GM12878 (cell line): Measurements from ENCODE around the gene ANO2. TPM values are rescaled to one million over a fixed set of nuclear protein-coding genes. Genes with fewer than 3 reads are reported as not detected.

Source experiments
- ATAC-seq: fragments of 200-7000 bp; cut with Tn5 transposase; 3 replicates; pipeline ENCODE4 v1.9.1; 2020; ENCODE audit warnings: mild to moderate bottlenecking, moderate library complexity
- BruUV-seq: library from RNA; stranded (reverse); fragments of 400-500 nt; replicated peaks from 2 replicates; lab custom pipeline; 2021; lab: Mats Ljungman, UMichigan
- CTCF ChIA-PET: fragments of 300-600 bp; sonication (Branson Sonifier 250); formaldehyde crosslinking; extraction: SDS; loops from one replicate; lab custom pipeline; 2021; ENCODE audit warnings: inconsistent platforms; lab: Yijun Ruan, JAX
- POLR2A ChIA-PET: fragments of 350-600 bp; formaldehyde crosslinking; extraction: SDS; loops from one replicate; lab custom pipeline; 2021; ENCODE audit warnings: inconsistent platforms; lab: Charles Lee
- RAD21 ChIA-PET: fragments of 300-600 bp; sonication (Branson Sonifier 250); formaldehyde crosslinking; loops from one replicate; lab custom pipeline; 2023; ENCODE audit warnings: antibody characterized with exemption; ENCODE audit not compliant: unreplicated experiment; lab: Charles Lee
- SMC1A ChIA-PET: fragments of 300-600 bp; sonication (Branson Sonifier 250); formaldehyde crosslinking; loops from one replicate; lab custom pipeline; 2023; ENCODE audit not compliant: unreplicated experiment, uncharacterized antibody; lab: Charles Lee
- DNase-seq: peaks from one replicate; pipeline ENCODE4 v3.0.0-alpha.2; 2011; ENCODE audit warnings: low read depth, low spot score
- FAIRE-seq: peaks from 3 replicates; lab custom pipeline; 2011; peaks lifted over from hg19 to GRCh38; lab: Jason Lieb, UNC
- H2AFZ ChIP-seq: 2 replicates; pipeline ENCODE4 v1.6.0; 2011; ENCODE audit warnings: low read depth, low read length, control low read depth; ENCODE audit not compliant: control insufficient read depth
- H3K27ac ChIP-seq: 2 replicates; pipeline ENCODE4 v1.5.1; 2011; ENCODE audit warnings: control low read depth; ENCODE audit not compliant: control insufficient read depth, insufficient read depth
- H3K27me3 ChIP-seq, 2 experiments: replicated peaks in 1 of 2; 2 replicates each; pipeline versions ENCODE4 v1.6.0 to v1.6.1; 2011; ENCODE audit warnings: low read length in 1 of 2; ENCODE audit not compliant: control insufficient read depth in 2 of 2, insufficient read depth in 2 of 2
- H3K36me3 ChIP-seq, 2 experiments: 2 replicates each; pipeline ENCODE4 v1.5.1; 2011; ENCODE audit warnings: low read length in 1 of 2; ENCODE audit not compliant: control insufficient read depth in 2 of 2, insufficient read depth in 2 of 2
- H3K4me1 ChIP-seq: 2 replicates; pipeline ENCODE4 v1.6.1; 2011; ENCODE audit warnings: mild to moderate bottlenecking, low read length, moderate library complexity, mixed read lengths; ENCODE audit not compliant: control insufficient read depth, insufficient read depth
- H3K4me2 ChIP-seq: 2 replicates; pipeline ENCODE4 v1.6.0; 2011; ENCODE audit warnings: control low read depth; ENCODE audit not compliant: control insufficient read depth, insufficient read depth
- H3K4me3 ChIP-seq: fragments of 200-600 bp; sonication (generic); 2 replicates; pipeline ENCODE4 v1.5.1; 2016
- H3K79me2 ChIP-seq: 2 replicates; pipeline ENCODE4 v1.6.0; 2011; ENCODE audit warnings: low read length; ENCODE audit not compliant: control insufficient read depth, insufficient read depth
- H3K9ac ChIP-seq: 2 replicates; pipeline ENCODE4 v1.8.0; 2011; ENCODE audit warnings: low read length, control low read depth, mixed read lengths; ENCODE audit not compliant: control insufficient read depth, insufficient read depth
- H3K9me3 ChIP-seq: replicated peaks from 3 replicates; pipeline ENCODE4 v1.5.1; 2011; ENCODE audit warnings: mild to moderate bottlenecking, low read length; ENCODE audit not compliant: control insufficient read depth, insufficient read depth
- H4K20me1 ChIP-seq: 2 replicates; pipeline ENCODE4 v1.6.0; 2011; ENCODE audit not compliant: control insufficient read depth, insufficient read depth
- BACH1 ChIP-seq: fragments of 450-650 bp; IDR thresholded peaks from 2 replicates; pipeline ENCODE4 v1.6.1; 2017; ENCODE audit warnings: mild to moderate bottlenecking, borderline replicate concordance
- CEBPB ChIP-seq, 2 experiments: fragments of 150-350 bp in 1 of 2; IDR thresholded peaks; 2 replicates each; pipeline ENCODE4 v1.6.1; 2012 to 2014; ENCODE audit warnings: low read depth in 2 of 2, low read length in 2 of 2, borderline replicate concordance in 1 of 2, inconsistent platforms in 1 of 2
- CHD4 ChIP-seq: fragments of 200-600 bp; sonication (generic); IDR thresholded peaks from 2 replicates; pipeline ENCODE4 v1.6.1; 2016; ENCODE audit warnings: mild to moderate bottlenecking
- ESRRA ChIP-seq: IDR thresholded peaks from 2 replicates; pipeline ENCODE4 v1.6.1; 2012; ENCODE audit warnings: mild to moderate bottlenecking, low read length, improper control_type of control experiment
- EZH2 ChIP-seq: IDR thresholded peaks from 2 replicates; pipeline ENCODE4 v1.6.1; 2012; ENCODE audit warnings: low read depth, mild to moderate bottlenecking, control low read depth, inconsistent platforms, low read length, borderline replicate concordance; ENCODE audit not compliant: control insufficient read depth
- JUNB ChIP-seq: IDR thresholded peaks from 2 replicates; pipeline ENCODE4 v1.6.1; 2016; ENCODE audit warnings: antibody characterized with exemption, mild to moderate bottlenecking
- JUND ChIP-seq: IDR thresholded peaks from 2 replicates; pipeline ENCODE4 v1.6.1; 2012; ENCODE audit warnings: low read depth, mild to moderate bottlenecking, low read length, improper control_type of control experiment, moderate library complexity
- KDM1A ChIP-seq: fragments of 200-600 bp; sonication (generic); IDR thresholded peaks from 2 replicates; pipeline ENCODE4 v1.6.1; 2016; ENCODE audit warnings: borderline replicate concordance
- NBN ChIP-seq: fragments of 450-650 bp; IDR thresholded peaks from 2 replicates; pipeline ENCODE4 v1.6.1; 2016
- NFYA ChIP-seq: IDR thresholded peaks from 2 replicates; pipeline ENCODE4 v1.6.1; 2011; ENCODE audit warnings: low read depth, mild to moderate bottlenecking, low read length, improper control_type of control experiment, borderline replicate concordance
- NR2C2 ChIP-seq: IDR thresholded peaks from 2 replicates; pipeline ENCODE4 v1.6.1; 2011; ENCODE audit warnings: borderline replicate concordance, low read depth; ENCODE audit not compliant: control insufficient read depth, insufficient read length
- PML ChIP-seq: IDR thresholded peaks from 2 replicates; pipeline ENCODE4 v1.6.1; 2012; ENCODE audit warnings: low read length, inconsistent platforms
- RCOR1 ChIP-seq: conservative IDR thresholded peaks from 2 replicates; pipeline ENCODE4 v1.6.1; 2012; ENCODE audit warnings: low read depth, low read length, improper control_type of control experiment
- SPI1 ChIP-seq: IDR thresholded peaks from 2 replicates; pipeline ENCODE4 v1.6.1; 2011; ENCODE audit warnings: low read depth, mild to moderate bottlenecking, low read length, moderate library complexity, borderline replicate concordance; ENCODE audit not compliant: insufficient read depth
- SRF ChIP-seq, 2 experiments: IDR thresholded peaks; 2 replicates each; pipeline ENCODE4 v1.6.1; 2011; ENCODE audit warnings: low read depth in 2 of 2, low read length in 2 of 2, mild to moderate bottlenecking in 1 of 2, moderate library complexity in 1 of 2
- YY1 ChIP-seq: IDR thresholded peaks from 2 replicates; pipeline ENCODE4 v1.6.1; 2011; ENCODE audit warnings: low read depth, mild to moderate bottlenecking, low read length
- ZNF24 ChIP-seq: fragments of 450-650 bp; IDR thresholded peaks from 2 replicates; pipeline ENCODE4 v1.6.1; 2017; ENCODE audit warnings: antibody characterized with exemption, mild to moderate bottlenecking
- ZNF274 ChIP-seq: IDR thresholded peaks from one replicate; pipeline ENCODE4 v1.8.0; 2011; ENCODE audit not compliant: insufficient read length, insufficient read depth
- WGBS: methylation state at CpG from one replicate; pipeline ENCODE4 v1.1.6; 2016; ENCODE audit warnings: low lambda C conversion rate; ENCODE audit not compliant: insufficient replicate concordance, insufficient coverage; ENCODE audit errors: missing lambda C conversion rate; 5-methylcytosine and 5-hydroxymethylcytosine counted together
- in situ Hi-C: fragments of 300-500 bp; cut with MboI; formaldehyde crosslinking; loops from 9 replicates; pipeline ENCODE4 v1.14.3; 2018; ENCODE audit warnings: mixed read lengths
- intact Hi-C: fragments of 100-400 bp; cut with micrococcal nuclease; formaldehyde crosslinking; loops from one replicate; pipeline ENCODE4 v1.14.2; 2022; ENCODE audit not compliant: unreplicated experiment
- polyA plus RNA-seq, 11 experiments: library from polyadenylated mRNA; depleted of rRNA in 4 of 11; unstranded in 6 of 11; stranded (reverse) in 5 of 11; fragments of >200 nt; fragmentation: Nextera tagmentation in 4 of 11; fragmentation: Illumina TruSeq in 1 of 11; extraction: Ambion mirVana in 4 of 11; extraction: Trizol in 1 of 11; gene quantifications; 1 replicate in 1 of 11; 2 replicates in 10 of 11; pipeline versions ENCODE4 v1.2.1 to v1.2.3, GENCODE V29; 2011 to 2016; ENCODE audit warnings: inconsistent platforms in 2 of 11, missing spikeins in 2 of 11, low read depth in 1 of 11
- total RNA-seq, 4 experiments: library from RNA; depleted of rRNA in 3 of 4; stranded (reverse); fragments of >200 nt in 3 of 4; fragmentation: Illumina TruSeq in 1 of 4; extraction: Trizol in 1 of 4; gene quantifications; 2 replicates each; pipeline versions ENCODE4 v1.2.1 to v1.2.3, GENCODE V29; 2013 to 2021
- TF ChIP-seq, protein P1 (sequence below): fragments of 450-650 bp; IDR thresholded peaks from 2 replicates; pipeline ENCODE4 v1.6.1; 2016; ENCODE audit warnings: mild to moderate bottlenecking
- TF ChIP-seq, protein P2 (sequence below): IDR thresholded peaks from 2 replicates; pipeline ENCODE4 v1.6.1; 2012; ENCODE audit warnings: low read length, inconsistent platforms
- TF ChIP-seq, protein P3 (sequence below): fragments of 450-650 bp; IDR thresholded peaks from 2 replicates; pipeline ENCODE4 v1.6.1; 2017; ENCODE audit warnings: borderline replicate concordance
- TF ChIP-seq, protein P4 (sequence below): IDR thresholded peaks from 2 replicates; pipeline ENCODE4 v1.6.1; 2012; ENCODE audit warnings: low read depth, low read length, improper control_type of control experiment

Gene ANO2
- total and polyA plus RNA-seq, 10 of the 15 experiments (the other 5 are each of a cell fraction or from before 2014, with no cell fraction given): not detected

DNA sequence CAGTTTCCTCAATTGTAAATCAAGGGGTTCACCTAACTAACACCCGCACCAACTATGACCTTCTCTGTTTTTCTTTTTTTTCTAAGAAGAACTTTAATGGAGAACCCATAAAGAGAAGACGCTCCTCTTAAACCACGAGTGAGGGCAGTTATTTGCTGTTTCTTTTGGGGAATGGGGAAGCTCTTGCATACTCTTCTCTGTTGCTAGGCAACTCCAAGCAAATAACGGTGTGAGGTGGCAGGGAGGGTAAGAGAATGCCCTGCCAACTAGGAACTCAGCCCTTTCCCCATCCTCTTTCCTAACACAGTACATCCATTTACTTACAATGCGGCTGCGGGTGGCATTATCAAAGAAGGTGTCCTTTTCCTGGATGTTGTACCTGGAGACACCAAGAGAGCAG is 114.9 kb downstream of the ANO2 start (continued):
- TF ChIP-seq SPI1 (no peak), YY1 (no peak), JUND (no peak), ZNF24 (no peak), SRF (IDR thresholded peaks at IDR 0.05; ENCODE audit: low read depth in 2 of 2, low read length in 2 of 2) (no peak), BACH1 (no peak), CEBPB (IDR thresholded peaks at IDR 0.05; ENCODE audit: borderline replicate concordance in 1 of 2, low read depth in 2 of 2, low read length in 2 of 2) (no peak)
- TF ChIP-seq, protein P1, sequence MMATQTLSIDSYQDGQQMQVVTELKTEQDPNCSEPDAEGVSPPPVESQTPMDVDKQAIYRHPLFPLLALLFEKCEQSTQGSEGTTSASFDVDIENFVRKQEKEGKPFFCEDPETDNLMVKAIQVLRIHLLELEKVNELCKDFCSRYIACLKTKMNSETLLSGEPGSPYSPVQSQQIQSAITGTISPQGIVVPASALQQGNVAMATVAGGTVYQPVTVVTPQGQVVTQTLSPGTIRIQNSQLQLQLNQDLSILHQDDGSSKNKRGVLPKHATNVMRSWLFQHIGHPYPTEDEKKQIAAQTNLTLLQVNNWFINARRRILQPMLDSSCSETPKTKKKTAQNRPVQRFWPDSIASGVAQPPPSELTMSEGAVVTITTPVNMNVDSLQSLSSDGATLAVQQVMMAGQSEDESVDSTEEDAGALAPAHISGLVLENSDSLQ: no peak

DNA sequence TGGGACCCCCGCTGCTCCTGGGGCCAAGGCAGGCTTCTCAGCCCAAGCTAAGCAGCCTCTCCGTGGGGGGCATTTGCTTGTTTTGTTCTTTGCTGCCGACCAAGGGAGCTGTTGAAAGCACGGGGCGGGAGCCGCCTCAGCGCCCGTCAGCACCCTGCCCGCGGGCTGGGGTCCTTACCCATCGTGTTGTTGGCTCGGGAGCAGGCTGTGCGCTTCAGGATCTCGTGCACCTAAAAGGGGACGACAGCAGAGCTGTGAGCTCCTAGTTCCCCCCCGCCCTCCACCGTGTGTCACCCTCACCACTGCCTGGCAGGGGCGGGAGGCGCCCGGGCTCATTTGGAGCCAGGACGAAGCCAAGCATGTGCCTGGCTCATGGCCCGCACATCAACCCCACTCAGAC is 117.5 kb downstream of the ANO2 start:
- DNase-seq: no peak
- in situ Hi-C loops: no loop called here
- Histone ChIP-seq H3K27me3 (no peaks in the 10 kb centered on the region; a peak in 2 of 4 replicates), H3K4me1 (no peaks in the 10 kb centered on the region), H3K4me2 (no peak overlapping the region), H3K9ac (no peak overlapping the region), H3K36me3 (no peaks in the 10 kb centered on the region), H3K9me3 (no peaks in the 10 kb centered on the region), H3K27ac (no peak overlapping the region), H2AFZ (no peak overlapping the region), H3K4me3 (no peak overlapping the region), H3K79me2 (no peaks in the 10 kb centered on the region), H4K20me1 (no peaks in the 10 kb centered on the region)
- intact Hi-C loops: no loop called here
- 61% methylated on average over 19 of the region's 22 CpGs for WGBS
- no peak for FAIRE-seq
- POLR2A ChIA-PET: no interaction called here
- SMC1A ChIA-PET: no interaction called here
- ATAC-seq: no peak
- BruUV-seq: no TSS peak
- RAD21 ChIA-PET: no interaction called here
- CTCF ChIA-PET: no interaction called here
- TF ChIP-seq ESRRA (no peak), NR2C2 (no peak), NBN (no peak), PML (no peak), JUNB (no peak), NFYA (no peak), ZNF274 (no peak), CHD4 (no peak), KDM1A (no peak), RCOR1 (no peak), EZH2 (no peak), JUND (no peak)
- TF ChIP-seq, protein P2, sequence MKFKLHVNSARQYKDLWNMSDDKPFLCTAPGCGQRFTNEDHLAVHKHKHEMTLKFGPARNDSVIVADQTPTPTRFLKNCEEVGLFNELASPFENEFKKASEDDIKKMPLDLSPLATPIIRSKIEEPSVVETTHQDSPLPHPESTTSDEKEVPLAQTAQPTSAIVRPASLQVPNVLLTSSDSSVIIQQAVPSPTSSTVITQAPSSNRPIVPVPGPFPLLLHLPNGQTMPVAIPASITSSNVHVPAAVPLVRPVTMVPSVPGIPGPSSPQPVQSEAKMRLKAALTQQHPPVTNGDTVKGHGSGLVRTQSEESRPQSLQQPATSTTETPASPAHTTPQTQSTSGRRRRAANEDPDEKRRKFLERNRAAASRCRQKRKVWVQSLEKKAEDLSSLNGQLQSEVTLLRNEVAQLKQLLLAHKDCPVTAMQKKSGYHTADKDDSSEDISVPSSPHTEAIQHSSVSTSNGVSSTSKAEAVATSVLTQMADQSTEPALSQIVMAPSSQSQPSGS: no peak
- TF ChIP-seq, protein P3, sequence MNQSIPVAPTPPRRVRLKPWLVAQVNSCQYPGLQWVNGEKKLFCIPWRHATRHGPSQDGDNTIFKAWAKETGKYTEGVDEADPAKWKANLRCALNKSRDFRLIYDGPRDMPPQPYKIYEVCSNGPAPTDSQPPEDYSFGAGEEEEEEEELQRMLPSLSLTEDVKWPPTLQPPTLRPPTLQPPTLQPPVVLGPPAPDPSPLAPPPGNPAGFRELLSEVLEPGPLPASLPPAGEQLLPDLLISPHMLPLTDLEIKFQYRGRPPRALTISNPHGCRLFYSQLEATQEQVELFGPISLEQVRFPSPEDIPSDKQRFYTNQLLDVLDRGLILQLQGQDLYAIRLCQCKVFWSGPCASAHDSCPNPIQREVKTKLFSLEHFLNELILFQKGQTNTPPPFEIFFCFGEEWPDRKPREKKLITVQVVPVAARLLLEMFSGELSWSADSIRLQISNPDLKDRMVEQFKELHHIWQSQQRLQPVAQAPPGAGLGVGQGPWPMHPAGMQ: no peak
- TF ChIP-seq, protein P4, sequence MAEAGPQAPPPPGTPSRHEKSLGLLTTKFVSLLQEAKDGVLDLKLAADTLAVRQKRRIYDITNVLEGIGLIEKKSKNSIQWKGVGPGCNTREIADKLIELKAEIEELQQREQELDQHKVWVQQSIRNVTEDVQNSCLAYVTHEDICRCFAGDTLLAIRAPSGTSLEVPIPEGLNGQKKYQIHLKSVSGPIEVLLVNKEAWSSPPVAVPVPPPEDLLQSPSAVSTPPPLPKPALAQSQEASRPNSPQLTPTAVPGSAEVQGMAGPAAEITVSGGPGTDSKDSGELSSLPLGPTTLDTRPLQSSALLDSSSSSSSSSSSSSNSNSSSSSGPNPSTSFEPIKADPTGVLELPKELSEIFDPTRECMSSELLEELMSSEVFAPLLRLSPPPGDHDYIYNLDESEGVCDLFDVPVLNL: no peak
